Measurements from ENCODE around the gene MEAK7. TPM values are rescaled to one million over a fixed set of nuclear protein-coding genes. Genes with fewer than 3 reads are reported as not detected.

Gene MEAK7
- total RNA-seq, 1 donor from 2014 or later = 15.6 TPM

DNA sequence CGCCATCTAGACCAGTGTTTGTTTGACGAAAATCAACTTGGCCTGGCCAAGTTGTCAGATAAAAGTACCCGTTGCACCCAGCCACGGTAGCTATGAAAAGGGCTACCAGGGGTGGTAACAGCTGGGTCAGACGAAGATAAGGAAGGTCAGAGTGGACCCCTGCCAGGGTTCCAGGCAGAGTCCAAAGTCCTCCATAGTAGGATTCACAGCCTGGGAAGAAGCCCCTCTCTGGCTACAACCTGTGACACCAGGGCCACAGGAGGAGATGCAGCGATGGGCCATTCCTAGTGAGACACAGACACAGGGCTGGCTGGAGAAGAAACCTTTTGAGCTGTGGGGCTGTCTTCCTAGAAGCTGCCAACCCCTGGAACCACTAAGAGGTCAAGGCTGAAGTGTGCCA, 39.3 kb downstream of the MEAK7 start:
- no peak for DNase-seq

DNA sequence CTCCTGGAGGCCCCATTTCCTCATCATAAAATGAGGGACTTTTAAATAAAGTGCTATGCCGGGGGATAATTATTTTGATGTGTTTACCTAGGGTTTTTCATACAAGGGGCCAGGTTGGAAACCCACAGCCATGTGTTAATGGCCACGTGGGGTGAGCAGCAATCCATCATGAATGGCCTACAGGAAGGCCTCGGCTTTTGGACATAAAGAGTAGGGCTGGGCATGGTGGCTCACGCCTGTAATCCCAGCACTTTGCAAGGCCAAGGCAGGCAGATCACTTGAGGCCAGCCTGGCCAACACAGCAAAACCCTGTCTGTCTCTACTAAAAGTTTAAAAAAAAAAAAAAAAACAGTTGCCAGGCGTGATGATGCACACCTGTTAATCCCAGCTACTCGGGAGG, 40.3 kb downstream of the MEAK7 start:
- no peak for DNase-seq

DNA sequence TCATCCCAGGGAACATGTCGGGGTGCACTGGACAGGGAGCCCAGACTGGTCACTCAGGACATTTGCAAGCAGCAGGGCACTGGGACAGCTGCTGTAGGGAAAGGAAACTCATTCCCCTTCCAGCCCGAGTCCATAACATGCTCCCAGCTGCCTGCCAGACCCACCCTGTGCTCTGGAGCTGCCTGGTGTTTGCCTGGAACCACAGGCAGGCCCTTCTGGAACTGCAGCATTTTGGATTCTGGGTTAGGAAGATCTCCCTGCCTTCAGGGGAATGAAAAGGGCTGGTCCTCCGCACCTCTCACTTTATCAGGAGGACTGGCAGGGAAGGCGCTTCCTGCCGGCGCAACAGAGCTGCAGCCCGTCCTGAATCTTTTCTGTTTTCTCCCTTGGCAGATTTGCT, 41.2 kb downstream of the MEAK7 start:
- DNase-seq = peak; percentile 16

DNA sequence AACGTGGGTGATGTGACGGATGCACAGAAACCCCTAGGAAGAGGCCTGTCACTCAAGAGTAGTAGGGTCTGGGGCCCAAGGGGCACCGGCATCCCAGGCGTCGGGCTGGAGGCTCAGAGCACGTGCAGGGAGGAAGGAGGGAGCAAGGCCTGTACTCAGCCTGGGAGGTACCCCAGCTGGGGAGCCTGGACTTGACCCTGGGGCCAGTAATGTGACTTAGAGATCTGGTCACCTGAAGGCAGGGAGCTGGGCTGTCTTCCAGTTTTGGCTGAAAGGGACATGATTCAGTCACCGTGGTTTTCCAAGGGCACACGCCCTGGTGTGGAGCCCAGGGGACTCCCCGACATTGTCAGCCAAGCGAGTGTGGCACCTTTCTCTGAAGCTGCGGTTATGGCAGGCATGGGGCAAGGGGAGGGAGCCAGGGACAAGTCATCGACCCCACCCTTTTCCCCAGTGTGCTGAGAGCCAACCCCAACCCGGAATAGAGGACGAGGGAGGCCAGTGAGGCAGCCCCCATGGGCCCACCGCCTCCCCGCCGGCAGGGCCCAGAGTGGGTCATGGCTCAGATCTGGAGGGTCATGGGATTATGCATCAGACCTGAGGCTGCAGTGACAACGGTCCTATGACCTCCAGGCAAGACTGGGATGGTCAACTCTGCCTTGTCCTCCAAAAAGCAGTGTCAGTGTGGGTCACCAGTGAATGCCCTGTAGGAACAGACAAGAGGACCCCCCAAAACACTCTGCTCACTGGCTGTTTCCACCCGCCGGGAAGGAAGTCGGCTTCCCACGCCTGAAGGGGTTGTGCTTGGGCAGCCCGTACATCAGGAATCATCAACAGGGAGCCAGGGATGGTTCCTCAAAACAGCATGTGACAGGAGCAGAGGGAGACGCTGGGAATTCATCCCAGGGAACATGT, 41.9 kb downstream of the MEAK7 start:
- no peak for DNase-seq

DNA sequence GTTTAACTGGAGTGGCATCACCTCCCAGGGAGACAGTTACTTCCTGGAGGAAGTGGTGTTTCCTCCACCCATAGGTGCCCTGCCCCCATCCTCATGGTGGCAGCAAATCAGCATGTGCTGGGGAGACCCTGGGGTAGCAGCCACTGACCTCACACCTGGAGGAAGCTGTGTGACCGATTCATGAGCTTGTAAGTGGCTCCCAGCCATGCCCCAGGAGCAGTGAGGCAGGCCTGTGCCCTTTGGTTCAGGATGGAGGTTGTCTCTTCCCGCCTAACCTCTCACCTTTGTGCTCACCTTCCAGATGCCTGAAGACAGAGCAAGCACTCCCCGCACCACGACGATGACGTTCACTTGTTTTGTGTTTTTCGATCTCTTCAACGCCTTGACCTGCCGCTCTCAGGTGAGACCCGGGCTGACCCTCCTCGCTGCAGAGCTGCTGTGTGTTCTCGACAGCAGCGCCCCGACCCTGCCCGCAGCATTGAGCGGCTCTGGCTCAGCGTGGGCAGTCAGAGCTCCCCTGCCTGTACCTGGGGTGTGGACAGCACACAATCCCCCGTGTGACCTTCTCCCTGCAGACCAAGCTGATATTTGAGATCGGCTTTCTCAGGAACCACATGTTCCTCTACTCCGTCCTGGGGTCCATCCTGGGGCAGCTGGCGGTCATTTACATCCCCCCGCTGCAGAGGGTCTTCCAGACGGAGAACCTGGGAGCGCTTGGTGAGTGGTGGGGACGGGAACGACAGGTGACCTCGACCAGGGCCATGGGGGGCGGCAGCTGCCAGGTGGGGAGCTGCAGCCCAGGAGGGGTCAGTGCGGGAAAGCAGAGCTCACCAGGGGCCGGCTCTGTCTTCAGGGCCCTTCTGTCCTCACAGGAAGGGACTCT, 42.8 kb downstream of the MEAK7 start:
- DNase-seq = no peak

DNA sequence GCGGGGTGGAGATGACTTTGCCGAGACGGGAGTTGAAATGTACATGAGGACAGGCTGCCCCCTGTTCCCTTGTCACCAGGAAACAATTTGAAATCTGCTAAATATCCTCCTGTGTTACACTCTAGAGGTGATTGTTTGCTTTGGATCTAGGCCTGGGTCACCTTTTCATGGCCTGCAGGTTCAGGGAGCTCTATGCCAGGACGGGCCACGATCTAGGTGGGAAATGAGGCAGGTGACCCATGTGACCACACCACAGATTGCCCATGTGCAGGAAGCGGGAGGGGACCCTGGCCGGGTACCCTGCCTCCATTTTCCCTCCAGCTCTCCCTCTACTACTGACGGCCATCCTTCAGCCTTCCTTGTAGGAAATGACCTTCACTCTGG, 43.4 kb downstream of the MEAK7 start:
- DNase-seq = no peak

DNA sequence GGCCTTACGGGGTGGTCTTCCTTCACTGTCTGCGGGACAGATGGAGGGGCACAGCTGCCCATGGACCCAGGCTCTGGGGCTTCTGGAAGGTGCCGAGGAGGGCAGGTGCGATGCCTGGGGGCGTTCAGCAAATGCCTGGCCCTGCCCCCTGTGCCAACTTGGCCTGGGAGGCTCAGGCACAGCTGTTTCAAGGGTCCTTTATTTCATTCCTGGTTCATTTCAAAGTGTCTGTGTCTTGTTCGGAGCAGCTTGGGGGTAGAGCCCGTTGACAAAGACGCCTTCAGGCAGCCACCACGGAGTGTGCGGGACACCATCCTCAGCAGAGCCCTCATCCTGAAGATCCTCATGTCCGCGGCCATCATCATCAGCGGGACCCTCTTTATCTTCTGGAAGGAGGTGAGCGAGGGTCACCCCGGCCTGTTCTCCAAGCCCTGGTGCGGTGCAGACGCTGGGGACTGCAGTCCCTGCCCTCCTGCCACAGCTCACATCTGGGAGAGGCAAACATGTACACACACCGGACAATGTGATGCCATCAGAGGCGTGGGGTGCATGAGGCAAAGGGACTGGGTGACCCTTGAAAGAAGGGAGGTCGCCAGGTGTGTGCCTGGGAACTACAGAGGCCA, 43.9 kb downstream of the MEAK7 start:
- DNase-seq = no peak

DNA sequence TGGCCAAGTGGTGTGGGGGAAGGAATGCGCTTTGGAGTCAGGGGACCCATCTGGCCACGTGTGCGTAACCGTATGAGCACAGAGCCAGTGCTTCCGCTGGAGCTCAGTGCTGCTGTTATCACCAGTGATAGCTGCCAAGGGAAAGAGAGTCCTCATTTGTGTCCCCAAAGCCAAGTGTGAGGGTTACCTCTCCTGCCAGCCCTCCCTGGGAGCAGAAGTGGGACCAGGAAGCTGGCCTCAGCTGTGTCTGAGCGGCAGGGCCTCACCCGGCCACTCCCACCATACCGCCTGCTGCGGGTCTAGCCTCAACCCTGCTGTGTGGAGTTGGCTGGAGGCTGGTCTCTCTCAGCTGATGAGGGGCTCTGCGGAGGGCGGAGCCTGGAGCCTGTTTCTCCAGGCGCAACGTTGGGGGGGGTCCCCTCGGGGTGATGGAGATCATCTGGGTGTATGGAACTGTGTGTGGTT, 44.5 kb downstream of the MEAK7 start:
- peak; percentile 78 for DNase-seq

DNA sequence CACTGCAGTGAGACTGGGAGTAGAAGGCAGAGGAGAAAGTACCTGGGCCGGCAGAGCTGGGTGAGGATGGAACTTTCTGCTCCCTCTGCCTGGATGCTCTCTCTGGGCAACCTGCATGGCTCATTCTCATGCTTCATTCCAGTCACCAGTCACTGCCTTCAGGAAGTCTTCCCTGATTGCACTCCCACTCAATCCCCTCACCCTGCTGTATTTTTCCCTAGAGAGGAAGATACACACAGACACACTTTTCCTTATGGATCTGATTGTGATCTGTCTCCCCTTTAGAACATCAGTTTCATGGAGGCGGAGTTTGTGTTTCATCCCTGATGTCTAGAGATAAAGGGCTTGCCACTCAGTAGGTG, 44.9 kb downstream of the MEAK7 start:
- no peak for DNase-seq

DNA sequence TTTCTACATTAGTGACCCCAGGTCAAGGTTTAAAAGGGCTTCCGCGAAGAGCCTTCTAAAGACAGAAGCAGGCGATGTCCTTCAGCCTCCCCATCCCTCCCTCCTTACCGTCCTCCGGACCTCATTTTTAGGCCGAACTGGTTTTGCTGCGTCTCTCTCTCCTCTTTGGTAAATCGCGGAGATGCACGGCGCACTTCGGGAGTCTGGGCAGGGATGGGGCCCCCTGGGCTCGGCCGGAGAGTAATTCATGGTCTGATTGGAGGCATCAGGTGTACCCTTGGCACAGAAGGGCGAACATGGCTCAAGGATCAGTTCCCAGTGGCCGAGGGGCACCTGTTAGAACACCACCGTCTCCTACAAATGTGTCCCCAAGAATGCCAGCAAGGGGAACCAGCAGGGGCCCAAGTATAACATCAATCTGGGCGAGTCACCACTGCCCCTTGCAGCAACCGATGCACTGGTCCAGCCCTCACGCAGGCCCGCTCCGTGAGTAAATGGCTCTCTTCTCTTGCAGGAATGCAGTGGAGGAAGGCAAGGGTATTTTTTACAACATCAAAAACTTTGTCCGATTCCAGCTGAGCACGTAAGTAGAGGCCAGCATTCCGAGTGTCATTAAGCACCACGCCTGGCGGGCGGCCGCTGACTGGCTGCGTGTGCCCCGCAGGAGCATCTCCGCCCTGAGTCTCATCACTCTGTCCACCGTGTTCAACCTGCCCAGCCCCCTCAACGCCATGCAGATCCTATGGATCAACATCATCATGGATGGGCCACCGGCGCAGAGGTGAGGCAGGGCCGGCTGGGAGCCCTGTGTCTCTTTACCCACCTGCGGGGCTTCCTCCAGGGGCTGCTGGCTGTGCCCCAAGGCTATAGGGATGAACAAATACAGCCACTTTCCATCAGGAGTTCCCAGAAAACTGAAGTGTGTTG, 45.6 kb downstream of the MEAK7 start:
- DNase-seq = no peak

DNA sequence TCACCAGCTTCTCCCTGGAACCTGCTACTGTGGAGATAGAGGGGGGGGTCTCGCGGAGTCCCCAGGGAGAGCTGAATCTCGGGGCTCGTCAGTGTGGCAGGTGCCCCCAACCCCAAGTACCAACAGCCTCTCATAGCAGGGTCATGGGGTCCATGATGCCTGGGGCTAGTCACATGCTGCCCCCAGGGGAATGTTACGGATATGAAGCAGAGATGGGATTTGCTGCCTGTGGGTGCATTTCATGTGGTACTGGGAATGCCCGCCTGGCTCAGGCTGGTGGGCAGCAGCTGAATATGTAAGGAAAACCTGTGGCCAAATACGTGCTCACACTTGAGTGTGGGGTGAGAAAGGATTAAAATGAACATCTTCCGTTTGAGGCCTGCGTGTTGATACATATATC, 49.4 kb downstream of the MEAK7 start:
- DNase-seq = no peak

Other genes starting within 250 kb of the MEAK7 start
- gene WFDC1, start 209.8 kb downstream of the MEAK7 start, total RNA-seq = 4.8 TPM
- gene ATP2C2, start 136.1 kb downstream of the MEAK7 start, total RNA-seq = 5.7 TPM
- 21.5 TPM for gene COTL1, start 113.4 kb upstream of the MEAK7 start, total RNA-seq
- 34.8 TPM for gene KLHL36, start 143.9 kb upstream of the MEAK7 start, total RNA-seq
- 47.8 TPM for gene USP10, start 195.3 kb upstream of the MEAK7 start, total RNA-seq

Data from tongue (tissue), 2 donors.